ENCODE results near the gene XNDC1N. TPM values are rescaled to one million over a fixed set of nuclear protein-coding genes. Genes with fewer than 3 reads are reported as not detected.

The XNDC1N gene
- total and polyA plus RNA-seq, 2 of the 13 experiments (the other 11 are each of a cell fraction or from before 2014, with no cell fraction given) = 3.4 to 7.5 TPM

DNA sequence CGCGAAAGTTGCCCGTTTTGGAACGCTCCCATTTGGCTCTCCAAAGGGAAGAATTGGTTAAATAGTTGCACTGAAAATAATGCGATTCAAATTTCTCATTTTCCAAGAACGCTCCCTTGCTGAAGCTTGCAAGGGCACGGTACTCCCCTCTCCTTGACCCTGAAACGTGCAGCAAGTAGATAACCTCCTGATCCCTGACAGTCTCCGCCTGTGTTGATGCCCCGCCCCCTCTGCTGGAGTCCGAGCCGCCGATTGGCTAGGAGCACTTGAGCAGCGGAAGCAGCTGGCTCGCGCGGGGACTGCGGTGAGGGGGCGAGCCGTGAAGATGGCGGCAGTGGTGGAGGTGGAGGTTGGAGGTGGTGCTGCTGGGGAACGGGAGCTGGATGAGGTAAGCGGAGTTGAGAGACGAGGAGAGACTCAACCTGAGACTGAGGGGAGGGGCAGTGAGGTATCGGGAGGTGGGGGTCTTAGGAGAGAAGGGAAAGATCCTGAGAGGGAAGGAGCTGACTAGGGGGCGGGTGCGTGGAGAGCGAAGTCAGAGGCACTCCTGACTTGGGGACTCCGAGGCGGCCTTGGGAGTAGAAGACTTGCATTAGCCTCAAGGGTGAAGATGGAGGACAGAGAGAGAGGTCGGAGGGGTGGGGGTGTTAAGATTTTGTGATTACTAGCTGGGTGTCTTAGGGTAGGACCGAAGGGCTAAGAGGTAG, 496 bp upstream of the XNDC1N start, which contains the start of gene RNF121 (continued):
- TF ChIP-seq TFDP2 (CRISPR knock-in tag; IDR thresholded peaks at IDR 0.05) (no peak), FOXK1 (CRISPR knock-in tag; IDR thresholded peaks at IDR 0.05; ENCODE audit: borderline replicate concordance, low read depth) (peak; percentile 79; the same call in 1 of the 2 replicates), CHD2 (IDR thresholded peaks at IDR 0.05; ENCODE audit: low read depth, low read length) (peak; percentile 84), BORCS8-MEF2B (CRISPR knock-in tag; IDR thresholded peaks at IDR 0.05) (no peak; the same call in 1 of the 2 replicates), ZNF614 (CRISPR knock-in tag; IDR thresholded peaks at IDR 0.05; ENCODE audit: borderline replicate concordance) (0 out of 2 replicates have a peak, but pooled peaks have one; percentile 7), ZNF782 (CRISPR knock-in tag; IDR thresholded peaks at IDR 0.05; ENCODE audit: borderline replicate concordance) (no peak), MAZ (IDR thresholded peaks at IDR 0.05; ENCODE audit: borderline replicate concordance, low read depth, low read length) (peak; percentile 67; the same call in 1 of the 2 replicates), MAZ (CRISPR knock-in tag; IDR thresholded peaks at IDR 0.05; ENCODE audit: low read depth) (no peak), CEBPB (IDR thresholded peaks at IDR 0.05; ENCODE audit: borderline replicate concordance, low read depth, low read length) (no peak), HMG20A (CRISPR knock-in tag; IDR thresholded peaks at IDR 0.05; ENCODE audit: borderline replicate concordance) (no peak), SRF (IDR thresholded peaks at IDR 0.05; ENCODE audit: low read depth, low read length) (no peak), PRDM10 (CRISPR knock-in tag; IDR thresholded peaks at IDR 0.05; ENCODE audit: low read depth) (peak; percentile 59; the same call in 1 of the 2 replicates), ZNF296 (CRISPR knock-in tag; conservative IDR thresholded peaks at IDR 0.05) (no peak), SPEN (CRISPR knock-in tag; IDR thresholded peaks at IDR 0.05; ENCODE audit: low read depth) (peak; percentile 43; the same call in 1 of the 2 replicates), ISL2 (CRISPR knock-in tag; IDR thresholded peaks at IDR 0.05) (no peak), ZNF256 (CRISPR knock-in tag; conservative IDR thresholded peaks at IDR 0.05) (no peak), EEA1 (CRISPR knock-in tag; IDR thresholded peaks at IDR 0.05; ENCODE audit: borderline replicate concordance) (no peak), KMT2A (CRISPR knock-in tag; IDR thresholded peaks at IDR 0.05) (no peak; the same call in 1 of the 2 replicates)
- TF ChIP-seq, protein P1, sequence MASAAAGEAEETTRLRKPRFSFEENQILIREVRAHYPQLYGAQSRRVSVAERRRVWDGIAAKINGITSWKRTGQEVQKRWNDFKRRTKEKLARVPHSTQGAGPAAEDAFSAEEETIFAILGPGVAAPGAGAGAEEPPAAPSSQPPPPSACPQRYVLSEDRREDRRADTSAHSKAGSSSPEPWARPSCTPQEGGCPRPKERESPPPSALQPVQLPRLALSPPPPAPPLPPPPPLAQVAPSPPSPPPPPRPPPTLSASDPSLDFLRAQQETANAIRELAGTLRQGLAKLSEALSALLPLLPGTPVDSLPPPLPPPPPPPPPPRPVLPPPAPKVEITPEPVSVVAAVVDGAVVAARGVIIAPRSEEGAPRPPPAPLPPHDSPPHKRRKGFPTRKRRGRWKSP (CRISPR knock-in tag; IDR thresholded peaks at IDR 0.05) = no peak; the same call in 1 of the 2 replicates
- TF ChIP-seq, protein P2, sequence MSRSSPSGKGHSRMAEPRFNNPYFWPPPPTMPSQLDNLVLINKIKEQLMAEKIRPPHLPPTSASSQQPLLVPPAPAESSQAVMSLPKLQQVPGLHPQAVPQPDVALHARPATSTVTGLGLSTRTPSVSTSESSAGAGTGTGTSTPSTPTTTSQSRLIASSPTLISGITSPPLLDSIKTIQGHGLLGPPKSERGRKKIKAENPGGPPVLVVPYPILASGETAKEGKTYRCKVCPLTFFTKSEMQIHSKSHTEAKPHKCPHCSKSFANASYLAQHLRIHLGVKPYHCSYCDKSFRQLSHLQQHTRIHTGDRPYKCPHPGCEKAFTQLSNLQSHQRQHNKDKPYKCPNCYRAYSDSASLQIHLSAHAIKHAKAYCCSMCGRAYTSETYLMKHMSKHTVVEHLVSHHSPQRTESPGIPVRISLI (CRISPR knock-in tag; IDR thresholded peaks at IDR 0.05; ENCODE audit: borderline replicate concordance) = no peak
- TF ChIP-seq, protein P3, sequence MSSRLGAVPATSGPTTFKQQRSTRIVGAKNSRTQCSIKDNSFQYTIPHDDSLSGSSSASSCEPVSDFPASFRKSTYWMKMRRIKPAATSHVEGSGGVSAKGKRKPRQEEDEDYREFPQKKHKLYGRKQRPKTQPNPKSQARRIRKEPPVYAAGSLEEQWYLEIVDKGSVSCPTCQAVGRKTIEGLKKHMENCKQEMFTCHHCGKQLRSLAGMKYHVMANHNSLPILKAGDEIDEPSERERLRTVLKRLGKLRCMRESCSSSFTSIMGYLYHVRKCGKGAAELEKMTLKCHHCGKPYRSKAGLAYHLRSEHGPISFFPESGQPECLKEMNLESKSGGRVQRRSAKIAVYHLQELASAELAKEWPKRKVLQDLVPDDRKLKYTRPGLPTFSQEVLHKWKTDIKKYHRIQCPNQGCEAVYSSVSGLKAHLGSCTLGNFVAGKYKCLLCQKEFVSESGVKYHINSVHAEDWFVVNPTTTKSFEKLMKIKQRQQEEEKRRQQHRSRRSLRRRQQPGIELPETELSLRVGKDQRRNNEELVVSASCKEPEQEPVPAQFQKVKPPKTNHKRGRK (CRISPR knock-in tag; IDR thresholded peaks at IDR 0.05) = no peak
